ENCODE measurements around the gene ANKRD34A.

ANKRD34A gene

GRCh38 chr1:145965119-145965744 lies 857 bp upstream of the ANKRD34A start:
- no peak for DNase-seq

- peak; percentile 23 to 36 for DNase-seq
These were observed 933 bp downstream of the ANKRD34A start for GRCh38 chr1:145963265-145964019.

DNA sequence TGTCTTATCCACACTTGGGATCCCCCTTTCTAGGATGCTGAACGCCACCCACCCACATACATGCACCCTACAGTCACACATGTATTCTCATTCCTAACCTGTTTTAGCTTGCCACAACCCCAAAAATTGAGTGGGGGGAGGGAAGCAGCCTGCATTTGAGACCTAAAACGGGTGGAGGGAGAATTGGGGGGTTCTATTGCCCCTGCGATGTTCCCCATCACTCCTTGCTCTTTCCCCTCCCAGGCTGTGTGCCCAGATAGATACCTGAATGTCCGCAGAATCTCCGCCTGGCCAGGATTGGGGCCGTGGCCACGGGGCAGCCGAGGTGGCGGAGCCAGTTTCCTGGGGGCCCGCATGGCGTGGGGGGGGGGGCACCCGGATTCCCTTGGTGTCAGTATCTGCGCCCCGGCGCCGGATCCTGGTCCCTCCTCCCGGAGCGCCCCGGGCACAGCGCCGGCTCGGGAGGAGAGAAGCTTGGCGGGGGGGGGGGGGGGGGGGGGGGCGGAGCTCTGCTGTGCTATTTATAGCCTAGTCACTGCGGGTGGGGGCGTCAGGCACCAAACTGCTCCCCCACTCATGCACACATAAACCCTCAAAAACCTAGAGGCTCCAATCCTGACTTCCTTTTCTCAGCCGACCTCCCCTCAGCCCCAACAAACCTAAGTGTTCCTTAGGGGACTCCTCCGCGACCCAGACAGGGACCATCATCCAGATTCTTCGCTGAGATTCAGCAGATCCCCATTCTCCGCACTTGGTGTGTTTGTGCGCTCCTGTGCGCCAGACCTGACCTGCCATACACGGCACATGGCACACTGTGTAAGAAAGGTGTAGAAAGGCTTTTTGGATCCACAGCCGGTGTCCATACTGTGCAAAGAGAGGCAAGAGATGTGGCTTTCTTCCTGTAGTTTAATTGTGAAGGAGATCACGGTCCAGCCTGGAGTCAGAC lies 1.9 kb downstream of the ANKRD34A start:
- DNase-seq, result peak; percentile 38 to 53

DNA sequence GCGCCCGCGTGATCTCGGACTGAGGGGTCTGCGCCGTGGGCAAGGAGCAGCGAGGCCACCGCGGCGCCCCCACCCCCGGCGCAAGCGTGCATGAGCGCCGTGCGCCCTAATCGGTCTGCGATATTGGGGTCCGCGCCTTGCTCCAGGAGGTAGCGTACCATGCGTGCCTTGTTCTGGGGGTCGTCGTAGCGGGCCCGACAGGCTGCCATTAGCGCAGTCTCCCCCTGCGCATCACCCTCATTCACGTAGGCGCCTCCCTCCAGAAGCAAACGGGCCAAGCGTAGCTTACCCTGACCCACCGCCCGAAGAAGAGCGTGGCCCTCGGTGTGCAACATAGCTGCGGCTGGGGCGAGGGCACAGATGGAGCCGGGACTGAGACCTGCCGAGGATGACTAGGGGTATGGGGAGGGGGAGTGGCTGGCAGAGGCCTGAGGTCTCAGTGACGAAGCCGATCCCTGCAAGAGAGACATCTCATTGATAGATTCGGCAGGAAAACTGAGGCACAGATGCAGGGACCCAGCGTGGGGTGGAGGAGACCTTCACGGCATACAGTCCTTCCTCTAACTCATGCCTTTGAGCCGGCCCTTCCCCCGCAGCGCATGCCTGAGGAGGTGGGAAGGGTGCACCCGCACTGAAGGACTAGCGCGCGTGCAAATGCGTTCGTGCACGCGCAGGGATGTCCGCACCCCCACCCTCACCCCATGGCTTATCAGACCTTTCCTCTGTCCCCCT lies 2.8 kb downstream of the ANKRD34A start:
- DNase-seq, result peak; percentile 25 to 31

DNA sequence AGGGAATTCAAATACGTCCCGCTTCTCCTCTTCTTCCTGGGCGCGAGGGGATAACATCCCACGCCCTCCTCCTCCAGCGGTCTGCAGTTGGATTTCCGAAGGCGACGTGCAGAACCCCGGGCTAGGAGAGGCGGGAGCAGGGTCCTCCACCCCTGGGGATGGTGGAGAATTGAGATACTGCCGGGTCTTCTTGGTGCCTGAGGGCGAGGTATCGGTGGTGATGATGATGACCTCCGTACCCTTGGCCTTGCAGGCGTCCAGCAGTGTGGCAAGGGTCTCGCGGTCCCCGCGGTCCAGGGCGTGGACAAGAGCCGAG lies 3.3 kb downstream of the ANKRD34A start:
- no peak for DNase-seq

GRCh38 chr1:145960468-145961108 lies 3.8 kb downstream of the ANKRD34A start:
- DNase-seq, result peak; percentile 13 to 75

- peak; percentile 17 to 32 for DNase-seq
These were observed 4.4 kb downstream of the ANKRD34A start for GRCh38 chr1:145959957-145960467.

DNA sequence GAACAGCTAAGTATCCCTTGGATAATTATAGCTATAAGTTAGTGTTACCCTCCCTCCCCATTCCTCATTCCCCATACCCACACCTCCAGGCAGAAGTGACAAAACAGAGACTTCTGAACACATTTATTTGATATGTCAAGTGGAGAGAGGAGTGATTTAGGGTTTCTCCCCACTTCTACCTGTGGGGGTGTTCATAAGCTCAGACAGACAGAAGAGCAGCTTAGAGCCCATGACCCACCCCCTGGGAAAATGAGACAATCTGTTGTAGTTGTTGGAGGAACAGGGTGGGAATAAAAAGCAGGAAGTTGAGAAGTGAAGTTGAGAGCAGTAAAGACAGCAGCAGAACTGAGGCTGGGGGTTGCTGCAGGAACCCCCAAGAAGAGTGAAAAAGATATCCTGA lies 5.0 kb downstream of the ANKRD34A start:
- DNase-seq, result no peak

- DNase-seq, result no peak
These were observed 5.6 kb downstream of the ANKRD34A start for GRCh38 chr1:145958734-145959133.

- DNase-seq, result peak; percentile 92 to 98
These were observed 6.7 kb downstream of the ANKRD34A start, which contains the start of gene LIX1L for GRCh38 chr1:145957443-145958319. TSS of gene LIX1L (minus strand) at chr1:145958017. CDS start at chr1:145957927, 90 bp downstream.

- DNase-seq, result no peak
These were observed 7.5 kb downstream of the ANKRD34A start for GRCh38 chr1:145956781-145957442.

- no peak for DNase-seq
These were observed 8.0 kb downstream of the ANKRD34A start for GRCh38 chr1:145956361-145956760.

GRCh38 chr1:145955436-145955835 lies 8.9 kb downstream of the ANKRD34A start:
- DNase-seq, result no peak

GRCh38 chr1:145953861-145954260 lies 10.5 kb downstream of the ANKRD34A start:
- DNase-seq, result no peak

DNA sequence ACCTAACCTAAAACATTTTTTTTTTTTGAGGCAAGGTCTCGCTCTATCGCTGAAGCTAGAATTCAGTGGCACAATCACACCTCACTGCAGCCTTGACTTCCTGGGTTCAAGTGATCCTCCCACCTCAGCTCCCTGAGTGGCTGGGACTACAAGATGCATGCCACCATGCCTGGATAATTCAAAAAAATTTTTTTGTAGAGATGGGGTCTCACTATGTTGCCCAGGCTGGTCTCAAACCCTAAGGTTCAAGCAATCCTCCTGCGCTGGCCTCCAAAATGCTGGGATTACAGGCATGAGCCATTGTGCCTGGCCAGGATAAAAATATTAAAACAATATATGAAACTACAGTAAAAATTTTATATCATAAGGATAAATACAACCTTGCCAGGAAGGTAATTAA lies 11.5 kb downstream of the ANKRD34A start:
- DNase-seq, result no peak

- DNase-seq, result no peak
These were observed 12.8 kb downstream of the ANKRD34A start for GRCh38 chr1:145951526-145951925.

- no peak for DNase-seq
These were observed 15.2 kb downstream of the ANKRD34A start for GRCh38 chr1:145949219-145949618.

GRCh38 chr1:145947551-145947950 lies 16.8 kb downstream of the ANKRD34A start:
- no peak for DNase-seq

DNA sequence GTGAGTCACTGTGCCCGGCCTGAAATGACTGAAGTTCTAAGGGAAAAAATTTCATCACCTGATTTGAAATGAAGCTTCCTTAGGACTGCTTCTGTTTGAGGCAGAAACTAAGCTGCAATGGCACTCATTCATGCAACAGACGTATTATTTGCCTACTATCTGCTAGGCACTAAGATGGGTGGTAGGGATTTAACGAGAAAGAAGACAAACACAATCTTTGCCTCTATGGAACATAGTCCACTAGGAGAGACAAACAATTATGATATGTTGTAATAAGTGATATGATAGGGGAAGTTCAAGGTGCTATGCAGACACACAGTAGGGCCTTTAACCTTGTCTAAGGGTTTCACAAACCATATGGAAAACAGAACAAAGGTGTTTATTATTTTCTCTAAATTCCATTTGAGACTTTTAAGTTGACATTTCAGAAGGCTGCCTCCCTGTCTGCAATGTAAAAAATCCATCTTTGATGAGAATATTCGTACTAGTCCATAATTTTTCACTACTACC lies 17.8 kb downstream of the ANKRD34A start:
- no peak for DNase-seq

- DNase-seq, result no peak
These were observed 19.8 kb downstream of the ANKRD34A start for GRCh38 chr1:145944532-145944931.
